Subcutaneous abdominal adipose tissue (tissue), 5 donors: ENCODE data around the gene STING1.
"Not testable (repeated sequence)": the region's sequence is repeated elsewhere in the genome, so short reads cannot be mapped to it uniquely, and the experiment has no call there.

Experiments
- H3K27ac ChIP-seq: one replicate; pipeline ENCODE4 v1.7.0; 2013; ENCODE audit warnings: low read depth, mild to moderate bottlenecking, inconsistent platforms, low read length, moderate library complexity
- H3K27me3 ChIP-seq, 5 donors: one replicate each; pipeline ENCODE4 v1.7.0; 2013; ENCODE audit warnings: low read length in 5 of 5, inconsistent platforms in 1 of 5; ENCODE audit not compliant: control insufficient read depth in 5 of 5, insufficient read depth in 4 of 5
- H3K36me3 ChIP-seq, 5 donors: one replicate each; pipeline ENCODE4 v1.7.0; 2013; ENCODE audit warnings: low read length in 5 of 5; ENCODE audit not compliant: control insufficient read depth in 5 of 5, insufficient read depth in 5 of 5
- H3K4me1 ChIP-seq, 5 donors: one replicate each; pipeline ENCODE4 v1.7.0; 2013; ENCODE audit warnings: low read length in 5 of 5, mild to moderate bottlenecking in 3 of 5, moderate library complexity in 1 of 5; ENCODE audit not compliant: control insufficient read depth in 5 of 5, insufficient read depth in 5 of 5
- H3K4me3 ChIP-seq, 5 donors: one replicate each; pipeline ENCODE4 v1.7.0; 2013; ENCODE audit warnings: low read length in 5 of 5, low read depth in 1 of 5
- H3K9ac ChIP-seq, 5 donors: one replicate each; pipeline ENCODE4 v1.7.0; 2013; ENCODE audit warnings: low read length in 5 of 5, mild to moderate bottlenecking in 4 of 5, moderate library complexity in 3 of 5
- H3K9me3 ChIP-seq, 5 donors: one replicate each; pipeline ENCODE4 v1.7.0; 2013; ENCODE audit warnings: low read length in 5 of 5; ENCODE audit not compliant: control insufficient read depth in 5 of 5
- donor health status: healthy.
- donor health status: healthy.
- donor health status: healthy.
- donor health status: healthy.
- donor health status: healthy.

Gene STING1

GRCh38 chr5:139440416-139440815 lies 42.1 kb downstream of the STING1 start:
- H3K36me3 ChIP-seq, H3K4me3 ChIP-seq, H3K27ac ChIP-seq, H3K27me3 ChIP-seq, H3K9me3 ChIP-seq, H3K9ac ChIP-seq: not testable (repeated sequence)
- H3K4me1 ChIP-seq, result peaks cover 4 to 15% (median 12%) of the 10 kb centered on the region in 5 donors

DNA sequence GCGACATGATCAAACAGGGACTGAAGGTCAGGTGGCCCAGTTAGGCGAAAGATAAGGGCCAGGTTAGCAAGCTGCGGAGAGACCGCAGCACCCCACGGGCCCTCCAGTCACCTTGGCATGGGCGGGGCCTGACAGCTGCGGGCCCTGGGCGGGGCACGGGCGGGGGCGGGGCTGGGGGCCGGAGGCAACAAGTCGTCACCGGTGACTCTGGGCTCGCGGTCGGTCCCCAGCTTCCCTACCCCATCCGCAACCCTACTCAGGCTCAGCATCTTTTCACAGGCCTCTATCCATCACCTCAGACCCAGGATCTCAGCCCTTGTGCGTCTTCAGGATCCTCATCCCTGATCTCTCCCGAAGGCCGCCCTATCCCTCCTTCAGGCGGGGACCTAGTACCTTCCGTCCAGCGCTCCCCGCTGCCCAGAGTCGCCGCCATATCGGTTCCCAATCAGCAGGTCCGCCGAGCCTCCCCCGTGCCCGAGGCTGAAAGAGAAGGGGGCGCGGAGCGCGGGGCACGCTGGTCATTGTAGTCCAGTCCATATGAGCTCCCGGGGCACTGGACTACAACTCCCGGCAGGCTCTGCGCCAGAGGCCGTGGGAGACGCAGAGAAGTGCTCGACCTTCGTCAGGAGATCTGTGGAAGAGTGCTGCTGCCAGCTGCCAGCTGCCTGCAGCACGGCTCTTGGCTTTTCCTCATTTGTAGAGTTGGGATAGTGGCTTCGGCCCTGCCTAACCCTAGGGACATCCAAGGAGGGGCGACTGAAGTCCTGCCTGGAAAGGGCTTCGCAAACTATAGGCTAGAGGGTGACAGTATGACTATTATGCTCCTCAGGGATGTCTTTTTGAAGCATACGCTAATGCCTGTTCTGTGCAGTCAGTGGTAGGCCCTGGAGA lies 43.3 kb downstream of the STING1 start, which contains the start of gene DNAJC18:
Gene DNAJC18, minus strand, starts transcription at position 513 of the 891 bp plus-strand sequence. Its CDS starts 80 bp downstream, at position 433.
- H3K27me3 ChIP-seq, result no peaks in the 10 kb centered on the region
- H3K4me3 ChIP-seq, result peak within 1 kb of the TSS; percentile 84 to 96 (median 93)
- H3K9ac ChIP-seq, result peak within 1 kb of the TSS; percentile 38 to 93 (median 89)
- no peaks in the 10 kb centered on the region for H3K9me3 ChIP-seq
- H3K27ac ChIP-seq, result peak within 1 kb of the TSS; percentile 87
- H3K4me1 ChIP-seq, result peaks cover 4 to 15% (median 12%) of the 10 kb centered on the region in 5 donors
- peaks cover 0 to 2% (median 0%) of the 10 kb centered on the region in 5 donors for H3K36me3 ChIP-seq

- H3K9me3 ChIP-seq, result no peaks in the 10 kb centered on the region
- no peaks in the 10 kb centered on the region for H3K27me3 ChIP-seq
- peaks cover 4 to 14% (median 11%) of the 10 kb centered on the region in 5 donors for H3K4me1 ChIP-seq
- peaks cover 0 to 3% (median 0%) of the 10 kb centered on the region in 5 donors for H3K36me3 ChIP-seq
- H3K9ac ChIP-seq, result peak overlapping the region in 2 of 5 donors; percentile 43 to 76
- H3K27ac ChIP-seq, result no peak overlapping the region
- H3K4me3 ChIP-seq, result peak overlapping the region; percentile 84 to 96 (median 93)
Observed at GRCh38 chr5:139438707-139439012, 43.9 kb downstream of the STING1 start.

- Histone ChIP-seq H3K36me3 (peaks cover 0 to 7% (median 3%) of the 10 kb centered on the region in 5 donors), H3K9ac (no peak overlapping the region), H3K4me3 (no peak overlapping the region), H3K27me3 (no peaks in the 10 kb centered on the region), H3K27ac (no peak overlapping the region), H3K4me1 (peaks cover 4 to 14% (median 11%) of the 10 kb centered on the region in 5 donors), H3K9me3 (no peaks in the 10 kb centered on the region)
Observed at GRCh38 chr5:139435676-139436075, 46.9 kb downstream of the STING1 start.

- H3K9ac ChIP-seq, result no peak overlapping the region
- H3K27me3 ChIP-seq, result no peaks in the 10 kb centered on the region
- H3K27ac ChIP-seq, result no peak overlapping the region
- no peaks in the 10 kb centered on the region for H3K4me1 ChIP-seq
- peaks cover 0 to 15% (median 9%) of the 10 kb centered on the region in 5 donors for H3K36me3 ChIP-seq
- no peak overlapping the region for H3K4me3 ChIP-seq
- no peaks in the 10 kb centered on the region for H3K9me3 ChIP-seq
Observed at GRCh38 chr5:139431706-139432105, 50.9 kb downstream of the STING1 start.

- no peaks in the 10 kb centered on the region for H3K9me3 ChIP-seq
- no peak overlapping the region for H3K9ac ChIP-seq
- H3K27me3 ChIP-seq, result no peaks in the 10 kb centered on the region
- H3K4me3 ChIP-seq, result no peak overlapping the region
- H3K4me1 ChIP-seq, result no peaks in the 10 kb centered on the region
- peaks cover 5 to 26% (median 19%) of the 10 kb centered on the region in 5 donors for H3K36me3 ChIP-seq
- H3K27ac ChIP-seq, result no peak overlapping the region
Observed at GRCh38 chr5:139430015-139430414, 52.5 kb downstream of the STING1 start.

DNA sequence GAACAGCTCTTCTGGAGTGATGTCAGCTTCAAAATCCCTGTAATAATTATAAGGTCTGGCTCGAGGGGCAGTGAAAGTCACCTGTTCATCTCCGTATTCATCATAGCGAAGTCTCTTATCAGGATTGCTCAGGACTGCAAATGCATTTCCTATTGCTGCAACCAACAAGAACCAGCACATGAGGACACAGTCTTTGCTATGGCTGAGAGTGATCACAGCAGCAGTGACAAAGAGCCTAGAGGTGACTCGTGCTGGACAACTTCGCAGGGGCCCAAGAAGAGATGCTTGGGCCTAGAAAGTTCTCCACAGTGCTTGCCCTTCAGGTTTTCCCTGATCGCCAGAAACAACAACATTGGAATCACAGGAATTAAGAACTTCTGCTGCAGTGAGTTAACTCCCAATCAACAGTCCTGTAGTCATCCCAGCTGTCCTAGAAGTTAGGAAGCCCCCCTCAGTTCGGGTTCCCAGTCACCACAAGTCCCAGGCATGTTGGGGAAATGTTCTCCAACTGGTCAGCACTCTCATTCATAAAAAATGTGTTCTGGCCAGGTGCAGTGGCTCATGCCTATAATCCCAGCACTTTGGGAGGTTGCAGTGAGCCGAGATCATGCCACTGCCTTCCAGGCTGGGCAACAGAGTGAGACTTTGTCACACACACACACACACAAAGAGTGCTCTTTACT lies 56.2 kb downstream of the STING1 start:
- no peaks in the 10 kb centered on the region for H3K27me3 ChIP-seq
- peaks cover 5 to 33% (median 19%) of the 10 kb centered on the region in 5 donors for H3K36me3 ChIP-seq
- H3K27ac ChIP-seq, result no peak overlapping the region
- H3K9ac ChIP-seq, result no peak overlapping the region
- H3K4me3 ChIP-seq, result no peak overlapping the region
- no peaks in the 10 kb centered on the region for H3K4me1 ChIP-seq
- H3K9me3 ChIP-seq, result no peaks in the 10 kb centered on the region
